Adrenal gland (tissue), 12 donors: ENCODE measurements around the gene OR51B2. TPM values are rescaled to one million over a fixed set of nuclear protein-coding genes. Genes with fewer than 3 reads are reported as not detected.
"Not testable (repeated sequence)": the region's sequence is repeated elsewhere in the genome, so short reads cannot be mapped to it uniquely, and the experiment has no call there.

Experiments
- DNase-seq, 7 donors: peaks; one replicate each; pipeline ENCODE4 v3.0.0-alpha.2; 2019 to 2020
- H3K27ac ChIP-seq, 5 donors: fragments of 200-600 bp; sonication (generic) in 4 of 5; 1 replicate in 3 of 5; 2 replicates in 2 of 5; pipeline versions ENCODE4 v1.5.1 to v1.8.0; 2016 to 2020; ENCODE audit warnings: mild to moderate bottlenecking in 1 of 5
- H3K27me3 ChIP-seq: fragments of 200-600 bp; 2 replicates; pipeline ENCODE4 v1.8.0; 2021
- H3K36me3 ChIP-seq, 2 donors: fragments of 200-600 bp; replicated peaks in 1 of 2; 1 replicate in 1 of 2; 2 replicates in 1 of 2; pipeline versions ENCODE4 v1.5.1 to v1.8.0; 2018 to 2022
- H3K4me1 ChIP-seq, 2 donors: fragments of 200-600 bp; replicated peaks in 1 of 2; 1 replicate in 1 of 2; 2 replicates in 1 of 2; pipeline versions ENCODE4 v1.5.1 to v1.8.0; 2018 to 2021
- H3K4me3 ChIP-seq, 4 donors: fragments of 200-600 bp; sonication (generic) in 3 of 4; one replicate each; pipeline ENCODE4 v1.5.1; 2016 to 2018
- H3K9me3 ChIP-seq, 3 donors: fragments of 200-600 bp; sonication (generic) in 1 of 3; replicated peaks in 1 of 3; 1 replicate in 2 of 3; 2 replicates in 1 of 3; pipeline versions ENCODE4 v1.5.1 to v1.8.0; 2016 to 2021
- CTCF ChIP-seq, 6 experiments: fragments of 450-650 bp in 4 of 6; fragments of 200-600 bp in 2 of 6; sonication (generic) in 1 of 6; IDR thresholded peaks; 1 replicate in 5 of 6; 2 replicates in 1 of 6; pipeline versions ENCODE4 v1.5.1 to v1.8.0; 2016 to 2021; ENCODE audit warnings: antibody characterized with exemption in 6 of 6, mild to moderate bottlenecking in 2 of 6, moderate library complexity in 1 of 6
- POLR2A ChIP-seq, 2 donors: fragments of 450-650 bp; IDR thresholded peaks; one replicate each; pipeline ENCODE4 v1.6.1; 2017; ENCODE audit warnings: antibody characterized with exemption in 2 of 2, mild to moderate bottlenecking in 2 of 2, moderate library complexity in 1 of 2
- WGBS, 4 donors: extraction: QIAGEN DNeasy Blood & Tissue Kit in 2 of 4; methylation state at CpG; one replicate each; pipeline versions ENCODE4 v1.1.5 to v1.1.7; 2013 to 2017; 5-methylcytosine and 5-hydroxymethylcytosine counted together
- intact Hi-C, 2 donors: fragments of 100-400 bp; cut with DNase I; formaldehyde crosslinking; loops; one replicate each; pipeline versions ENCODE4 v1.14.1 to v1.15.0; 2022 to 2023
- polyA plus RNA-seq, 3 donors: library from polyadenylated mRNA; stranded (reverse); fragments of 200-250 nt in 2 of 3; fragments of 350-450 nt in 1 of 3; fragmentation: Illumina TruSeq in 1 of 3; extraction: RNeasy Lipid Tissue Mini Kit (QIAGEN cat#74804) in 1 of 3; gene quantifications; one replicate each; pipeline ENCODE4 v1.2.3, GENCODE V29; 2013 to 2014
- total RNA-seq, 9 donors: library from RNA; depleted of rRNA in 4 of 9; stranded (reverse); fragments of >200 nt in 4 of 9; fragments of 120-200 nt in 1 of 9; fragmentation: NEBNext Ultra II Directional in 1 of 9; extraction: Animal tissue kit (Norgen Biotek cat#: 25700) in 1 of 9; gene quantifications; one replicate each; pipeline versions ENCODE4 v1.1.0 to v1.2.4, GENCODE V29; 2013 to 2023
- donor health status: healthy with polysubstance abuse.
- donor health status: Bipolar disorder and iron deficiency.
- donor health status: DM: yes; HTN: yes; CAD: no.
- donor health status: DM: no; HTN: no; CAD: no.
- donor health status: DM: no; HTN: no; CAD: no.
- donor health status: DM: yes; HTN: yes; CAD: no.

OR51B2 gene
- total and polyA plus RNA-seq, 12 donors: 0.33 to 1.3 TPM; not detected in 10

- 71 to 78% (median 75%) methylated on average over 6 of the region's 6 CpGs for WGBS, 4 donors
- H3K4me1 ChIP-seq: no peaks in the 10 kb centered on the region
- H3K9me3 ChIP-seq: no peaks in the 10 kb centered on the region
- no peaks in the 10 kb centered on the region for H3K27me3 ChIP-seq
- no peaks in the 10 kb centered on the region for H3K36me3 ChIP-seq
- H3K27ac ChIP-seq: no peak within 1 kb of the TSS
- intact Hi-C loops: no loop called here
- no peak for DNase-seq
- H3K4me3 ChIP-seq: no peak within 1 kb of the TSS
- TF ChIP-seq CTCF (IDR thresholded peaks at IDR 0.05) (no peak), POLR2A (IDR thresholded peaks at IDR 0.05) (no peak)
Observed at GRCh38 chr11:5343474-5344335, 19.6 kb upstream of the OR51B2 start, which contains the start of gene OR51B5. TSS of gene OR51B5 (minus strand) at chr11:5343524. CDS start at chr11:5343524, 0 bp downstream.

GRCh38 chr11:5339771-5340322, 15.8 kb upstream of the OR51B2 start:
- no peak for TF ChIP-seq CTCF (IDR thresholded peaks at IDR 0.05)
- no peak for TF ChIP-seq POLR2A (IDR thresholded peaks at IDR 0.05)
- 79 to 85% (median 82%) methylated on average over 1 of the region's 1 CpG for WGBS, 4 donors
- no peak overlapping the region for H3K4me3 ChIP-seq
- H3K4me1 ChIP-seq: no peaks in the 10 kb centered on the region
- no peaks in the 10 kb centered on the region for H3K9me3 ChIP-seq
- intact Hi-C loops: no loop called here
- H3K36me3 ChIP-seq: no peaks in the 10 kb centered on the region
- no peaks in the 10 kb centered on the region for H3K27me3 ChIP-seq
- no peak for DNase-seq
- no peak overlapping the region for H3K27ac ChIP-seq

- H3K27me3 ChIP-seq, H3K36me3 ChIP-seq, H3K9me3 ChIP-seq, DNase-seq, intact Hi-C loops, H3K4me3 ChIP-seq, H3K4me1 ChIP-seq, H3K27ac ChIP-seq: not testable (repeated sequence)
- 57 to 84% (median 66%) methylated on average over 1 of the region's 1 CpG for WGBS, 4 donors
Observed at GRCh38 chr11:5337253-5337652, 13.2 kb upstream of the OR51B2 start.

- no peaks in the 10 kb centered on the region for H3K36me3 ChIP-seq
- TF ChIP-seq POLR2A (IDR thresholded peaks at IDR 0.05): no peak
- TF ChIP-seq CTCF (IDR thresholded peaks at IDR 0.05): no peak
- H3K9me3 ChIP-seq: no peaks in the 10 kb centered on the region
- intact Hi-C loops: no loop called here
- DNase-seq: no peak
- no peak overlapping the region for H3K27ac ChIP-seq
- H3K4me3 ChIP-seq: no peak overlapping the region
- no peaks in the 10 kb centered on the region for H3K4me1 ChIP-seq
- no peaks in the 10 kb centered on the region for H3K27me3 ChIP-seq
Observed at GRCh38 chr11:5336331-5336730, 12.2 kb upstream of the OR51B2 start.
